ENCODE data around the gene IL21.
"Not testable (repeated sequence)": the region's sequence is repeated elsewhere in the genome, so short reads cannot be mapped to it uniquely, and the experiment has no call there.

The IL21 gene

DNA sequence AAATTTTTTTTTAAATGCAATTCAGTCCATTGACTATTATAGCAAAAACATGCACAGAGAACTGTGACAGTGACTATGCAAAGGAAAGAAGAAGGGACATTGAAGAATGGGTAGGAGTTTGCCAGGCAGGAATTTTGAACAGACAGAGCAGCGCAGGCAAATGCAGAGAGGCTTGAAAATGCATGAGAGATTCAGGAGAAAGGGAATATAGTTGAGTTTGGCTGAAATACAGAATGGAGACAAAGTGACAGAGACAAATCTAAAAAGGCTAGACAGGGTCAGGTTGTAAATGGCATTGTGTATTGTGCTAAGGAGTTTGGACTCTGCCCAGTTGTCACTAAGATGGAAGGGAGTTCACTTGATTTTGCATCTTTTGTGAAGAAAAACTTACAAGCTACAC, 42.4 kb upstream of the IL21 start:
- DNase-seq (ENCODE audit: low read depth) = no peak
- H3K4me3 ChIP-seq (replicated peaks; ENCODE audit: low read depth, low read length) = no peak overlapping the region
- no peak for TF ChIP-seq CTCF (IDR thresholded peaks at IDR 0.05; ENCODE audit: low read length, missing control alignments)

DNA sequence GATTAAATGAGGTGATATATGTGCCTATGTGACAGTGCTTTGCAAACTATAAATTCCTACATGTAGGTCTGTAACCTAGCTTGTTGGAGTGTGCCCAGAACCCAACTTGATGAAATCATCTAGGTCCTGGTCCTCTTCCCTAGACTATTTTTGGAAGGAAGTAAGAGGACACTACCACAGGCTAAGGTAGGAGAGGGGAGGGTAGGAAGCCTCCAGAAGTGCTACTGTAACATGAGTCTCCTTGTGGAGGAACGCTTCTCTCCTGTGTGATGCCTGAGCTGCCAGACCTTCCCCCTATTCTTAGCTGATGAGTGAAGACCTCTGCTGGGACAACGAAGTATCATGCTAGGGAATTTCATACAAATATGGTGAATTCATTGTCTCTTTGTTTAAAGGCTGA, 41.8 kb upstream of the IL21 start:
- no peak for DNase-seq (ENCODE audit: low read depth)
- no peak overlapping the region for H3K4me3 ChIP-seq (replicated peaks; ENCODE audit: low read depth, low read length)
- TF ChIP-seq CTCF (IDR thresholded peaks at IDR 0.05; ENCODE audit: low read length, missing control alignments) = no peak

- TF ChIP-seq CTCF (IDR thresholded peaks at IDR 0.05; ENCODE audit: low read length, missing control alignments) = no peak
- H3K4me3 ChIP-seq (replicated peaks; ENCODE audit: low read depth, low read length) = no peak overlapping the region
Observed at GRCh38 chr4:122661176-122662160, 40.6 kb upstream of the IL21 start.

DNA sequence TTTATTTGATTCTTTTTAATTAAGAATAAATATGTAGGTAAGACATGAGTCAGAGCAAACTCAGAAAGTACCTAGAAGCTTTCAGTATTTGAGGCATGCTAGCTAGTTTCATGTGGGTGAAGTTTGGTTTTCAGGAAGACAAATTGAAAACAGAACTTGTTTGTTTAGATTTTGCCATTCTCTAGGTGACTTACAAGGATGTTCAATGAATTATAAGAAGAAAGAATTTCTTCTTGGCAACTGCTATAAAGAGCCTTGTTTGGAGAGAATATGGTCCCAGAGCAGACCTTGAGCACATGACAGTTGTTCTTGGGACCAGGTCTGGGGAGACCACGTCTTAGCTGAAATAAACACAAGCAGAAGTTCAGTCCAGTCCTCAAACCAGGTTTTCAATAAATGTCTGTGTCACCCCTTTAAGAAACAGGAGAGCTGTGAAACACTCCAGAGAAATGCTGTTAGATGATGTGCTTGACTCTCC, 38.0 kb upstream of the IL21 start:
- no peak for DNase-seq (ENCODE audit: low read depth)

More at GRCh38 chr4:122661176-122662160, 40.6 kb upstream of the IL21 start:
- DNase-seq (ENCODE audit: low read depth) = peak; percentile 38

GRCh38 chr4:122658377-122658776, 37.5 kb upstream of the IL21 start:
- DNase-seq (ENCODE audit: low read depth) = no peak
- no peak for TF ChIP-seq CTCF (IDR thresholded peaks at IDR 0.05; ENCODE audit: low read length, missing control alignments)

More for the DNA sequence above, 38.0 kb upstream of the IL21 start:
- no peak overlapping the region for H3K4me3 ChIP-seq (replicated peaks; ENCODE audit: low read depth, low read length)
- no peak for TF ChIP-seq CTCF (IDR thresholded peaks at IDR 0.05; ENCODE audit: low read length, missing control alignments)

DNA sequence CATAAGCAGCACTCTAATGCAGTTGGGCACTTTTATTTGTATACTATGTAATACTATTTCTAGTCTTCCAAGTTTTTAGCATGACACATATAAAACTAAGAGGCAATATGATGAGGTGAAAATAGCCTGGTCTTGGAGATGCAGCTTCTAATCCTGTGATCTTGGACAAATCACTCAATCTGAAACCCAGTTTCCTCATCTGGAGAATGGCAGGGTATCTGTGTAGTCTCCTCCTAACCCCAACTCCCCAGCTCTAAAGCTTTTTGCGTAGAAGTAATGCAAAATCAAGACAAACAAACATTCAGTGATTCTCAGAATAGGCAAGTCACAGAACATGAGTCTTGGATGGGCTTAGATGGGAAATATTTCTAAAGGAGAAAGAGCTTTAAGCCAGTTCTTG, 36.7 kb upstream of the IL21 start:
- DNase-seq (ENCODE audit: low read depth) = no peak
- H3K4me3 ChIP-seq (replicated peaks; ENCODE audit: low read depth, low read length) = no peak overlapping the region
- no peak for TF ChIP-seq CTCF (IDR thresholded peaks at IDR 0.05; ENCODE audit: low read length, missing control alignments)

More at GRCh38 chr4:122658377-122658776, 37.5 kb upstream of the IL21 start:
- no peak overlapping the region for H3K4me3 ChIP-seq (replicated peaks; ENCODE audit: low read depth, low read length)

DNA sequence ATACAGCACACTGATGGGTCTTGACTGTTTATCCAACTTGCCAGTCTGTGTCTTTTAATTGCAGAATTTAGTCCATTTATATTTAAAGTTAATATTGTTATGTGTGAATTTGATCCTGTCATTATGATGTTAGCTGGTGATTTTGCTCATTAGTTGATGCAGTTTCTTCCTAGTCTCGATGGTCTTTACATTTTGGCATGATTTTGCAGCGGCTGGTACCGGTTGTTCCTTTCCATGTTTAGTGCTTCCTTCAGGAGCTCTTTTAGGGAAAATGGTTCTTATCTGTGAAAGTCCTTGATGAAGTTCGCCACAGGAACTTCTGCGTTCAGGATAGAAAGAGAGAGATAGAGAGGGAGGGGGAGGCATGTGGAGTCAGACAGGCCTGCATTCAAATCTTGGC, 35.7 kb upstream of the IL21 start:
- not testable (repeated sequence) for H3K4me3 ChIP-seq (replicated peaks; ENCODE audit: low read depth, low read length); DNase-seq (ENCODE audit: low read depth)
